HG02938 (cell line): ENCODE data around the gene DAB1.

Experiments
- ATAC-seq: cut with Tn5 transposase; IDR thresholded peaks from one replicate; pipeline ENCODE4 v1.9.1; 2021; ENCODE audit warnings: mild to moderate bottlenecking, moderate library complexity; ENCODE audit not compliant: unreplicated experiment

The DAB1 gene

GRCh38 chr1:57418971-57419370 lies 4.9 kb downstream of the DAB1 start:
- ATAC-seq, result no peak

- ATAC-seq, result no peak
Measured at GRCh38 chr1:57411262-57411661, 12.6 kb downstream of the DAB1 start.

GRCh38 chr1:57410508-57410907 lies 13.4 kb downstream of the DAB1 start:
- ATAC-seq, result no peak

- no peak for ATAC-seq
Measured at GRCh38 chr1:57407928-57408327, 15.9 kb downstream of the DAB1 start.

- no peak for ATAC-seq
Measured at GRCh38 chr1:57406428-57406970, 17.4 kb downstream of the DAB1 start.

- no peak for ATAC-seq
Measured at GRCh38 chr1:57404884-57405283, 19.0 kb downstream of the DAB1 start.

GRCh38 chr1:57403201-57403600 lies 20.7 kb downstream of the DAB1 start:
- ATAC-seq, result no peak

GRCh38 chr1:57401671-57402070 lies 22.2 kb downstream of the DAB1 start:
- no peak for ATAC-seq

- no peak for ATAC-seq
Measured at GRCh38 chr1:57400048-57400447, 23.8 kb downstream of the DAB1 start.

- ATAC-seq, result no peak
Measured at GRCh38 chr1:57393058-57393584, 30.7 kb downstream of the DAB1 start.

- no peak for ATAC-seq
Measured at GRCh38 chr1:57385336-57385735, 38.5 kb downstream of the DAB1 start.

- no peak for ATAC-seq
Measured at GRCh38 chr1:57384901-57385300, 39.0 kb downstream of the DAB1 start.

- ATAC-seq, result no peak
Measured at GRCh38 chr1:57384284-57384683, 39.6 kb downstream of the DAB1 start.

GRCh38 chr1:57381871-57382270 lies 42.0 kb downstream of the DAB1 start:
- no peak for ATAC-seq

- no peak for ATAC-seq
Measured at GRCh38 chr1:57381426-57381825, 42.4 kb downstream of the DAB1 start.

- no peak for ATAC-seq
Measured at GRCh38 chr1:57380923-57381322, 42.9 kb downstream of the DAB1 start.

- no peak for ATAC-seq
Measured at GRCh38 chr1:57378534-57378933, 45.3 kb downstream of the DAB1 start.

GRCh38 chr1:57377339-57378139 lies 46.3 kb downstream of the DAB1 start:
- no peak for ATAC-seq

- ATAC-seq, result no peak
Measured at GRCh38 chr1:57376041-57376440, 47.8 kb downstream of the DAB1 start.

GRCh38 chr1:57369889-57370288 lies 54.0 kb downstream of the DAB1 start:
- no peak for ATAC-seq

GRCh38 chr1:57367945-57368344 lies 55.9 kb downstream of the DAB1 start:
- ATAC-seq, result no peak

- no peak for ATAC-seq
Measured at GRCh38 chr1:57363643-57364042, 60.2 kb downstream of the DAB1 start.
